Panc1 (cell line): ENCODE measurements around the gene ZMYM4. TPM values are rescaled to one million over a fixed set of nuclear protein-coding genes. Genes with fewer than 3 reads are reported as not detected.

Experiments used
- ATAC-seq: fragments of 200-7000 bp; cut with Tn5 transposase; 2 replicates; pipeline ENCODE4 v1.9.1; 2020; ENCODE audit warnings: mild to moderate bottlenecking, moderate library complexity
- BruUV-seq: library from RNA; stranded (reverse); fragments of 400-500 nt; replicated peaks from 2 replicates; lab custom pipeline; 2021; lab: Mats Ljungman, UMichigan
- CTCF ChIA-PET: fragments of 300-600 bp; sonication (Branson Sonifier 250); formaldehyde crosslinking; loops from one replicate; lab custom pipeline; 2022; ENCODE audit warnings: antibody characterized with exemption; lab: Charles Lee
- POLR2A ChIA-PET: fragments of 300-600 bp; sonication (Branson Sonifier 250); formaldehyde crosslinking; loops from one replicate; lab custom pipeline; 2022; ENCODE audit warnings: antibody characterized with exemption; lab: Charles Lee
- DNase-seq: peaks from one replicate; pipeline ENCODE4 v3.0.0-alpha.2; 2010; ENCODE audit warnings: low read depth, low spot score
- H3K27ac ChIP-seq: 2 replicates; pipeline ENCODE4 v1.5.1; 2011; ENCODE audit warnings: mild to moderate bottlenecking, low read length, inconsistent platforms
- H3K27me3 ChIP-seq: fragments of 200-500 bp; sonication (Bioruptor generic); 2 replicates; pipeline ENCODE4 v1.6.0; 2014; ENCODE audit warnings: low read length, inconsistent platforms; ENCODE audit not compliant: control insufficient read depth, insufficient read depth
- H3K36me3 ChIP-seq: fragments of 200-500 bp; sonication (Bioruptor generic); 2 replicates; pipeline ENCODE4 v1.5.1; 2014; ENCODE audit warnings: inconsistent platforms, mild to moderate bottlenecking, low read length, moderate library complexity; ENCODE audit not compliant: control insufficient read depth, insufficient read depth
- H3K4me1 ChIP-seq: 2 replicates; pipeline ENCODE4 v1.5.1; 2011; ENCODE audit warnings: inconsistent platforms, mild to moderate bottlenecking, low read length, moderate library complexity; ENCODE audit not compliant: control insufficient read depth, insufficient read depth
- H3K4me3 ChIP-seq, 2 experiments: 2 replicates each; pipeline ENCODE4 v1.5.1; 2011 to 2012; ENCODE audit warnings: low read depth in 2 of 2, low read length in 2 of 2, mild to moderate bottlenecking in 2 of 2, inconsistent platforms in 1 of 2, moderate library complexity in 1 of 2
- H3K9me3 ChIP-seq: fragments of 200-500 bp; sonication (Bioruptor generic); 2 replicates; pipeline ENCODE4 v1.5.1; 2014; ENCODE audit warnings: low read depth, mild to moderate bottlenecking, inconsistent platforms, low read length, moderate library complexity; ENCODE audit not compliant: control insufficient read depth, insufficient read depth
- POLR2AphosphoS5 ChIP-seq: IDR thresholded peaks from 2 replicates; pipeline ENCODE4 v1.6.1; 2012; ENCODE audit warnings: mild to moderate bottlenecking, low read depth, low read length, moderate library complexity
- SIN3A ChIP-seq: IDR thresholded peaks from 2 replicates; pipeline ENCODE4 v1.6.1; 2012; ENCODE audit warnings: low read depth, mild to moderate bottlenecking, low read length, moderate library complexity, borderline replicate concordance; ENCODE audit not compliant: insufficient read depth
- TCF7L2 ChIP-seq: IDR thresholded peaks from 2 replicates; pipeline ENCODE4 v1.6.1; 2011; ENCODE audit warnings: mild to moderate bottlenecking, low read depth, low read length, inconsistent platforms
- in situ Hi-C: cut with HindIII; loops from 2 replicates; pipeline ENCODE4 v1.10.0; 2016; ENCODE audit warnings: low sequenced_read_pairs, low pct_unique_long_range_greater_than_20kb
- intact Hi-C: fragments of 100-400 bp; cut with micrococcal nuclease; formaldehyde crosslinking; loops from one replicate; pipeline ENCODE4 v1.10.0; 2022; ENCODE audit not compliant: unreplicated experiment
- total RNA-seq: library from RNA; stranded (reverse); gene quantifications from one replicate; pipeline ENCODE4 v1.2.1, GENCODE V29; 2021; ENCODE audit not compliant: unreplicated experiment
- TF ChIP-seq, protein P1 (sequence below), 2 experiments: IDR thresholded peaks; 2 replicates each; pipeline ENCODE4 v1.6.1; 2011 to 2012; ENCODE audit warnings: low read depth in 2 of 2, control low read depth in 1 of 2, low read length in 1 of 2, mild to moderate bottlenecking in 1 of 2, moderate library complexity in 1 of 2; ENCODE audit not compliant: insufficient read depth in 1 of 2
- TF ChIP-seq, protein P2 (sequence below): fragments of 450-650 bp; IDR thresholded peaks from 2 replicates; pipeline ENCODE4 v1.5.1; 2017; ENCODE audit warnings: mild to moderate bottlenecking

Gene ZMYM4
- total RNA-seq, 1 experiment from 2014 or later = 82.2 TPM

DNA sequence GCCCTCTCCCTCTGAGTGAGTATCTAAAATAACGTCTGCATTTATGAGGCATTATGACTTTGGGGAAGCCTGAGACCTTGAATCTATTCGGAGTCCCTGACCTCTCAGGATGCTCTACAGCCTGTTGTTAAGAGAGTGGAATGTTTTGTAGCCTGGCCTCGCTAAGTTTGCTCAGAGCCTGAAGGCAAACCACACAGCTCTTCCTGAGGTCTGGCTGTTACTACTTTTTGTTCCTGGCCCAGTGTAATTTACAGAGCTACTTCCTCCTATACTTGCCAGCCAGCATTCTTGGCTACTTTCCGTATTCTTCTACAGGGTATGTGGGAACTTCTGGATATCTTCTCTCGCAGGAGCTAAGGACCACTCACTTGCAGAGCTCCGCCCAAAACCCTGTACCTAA lies 3.6 kb upstream of the ZMYM4 start:
- POLR2A ChIA-PET = no interaction called here
- H3K4me1 ChIP-seq = peaks cover 14% of the 10 kb centered on the region
- ATAC-seq (peak; percentile 55), DNase-seq (no peak)
- no TSS peak for BruUV-seq
- H3K9me3 ChIP-seq = no peaks in the 10 kb centered on the region
- intact Hi-C loops (loop anchor here (10.0 kb wide), 1 partner anchor 60 kb away; no protein-coding TSS in a partner anchor), in situ Hi-C loops (no loop called here)
- H3K36me3 ChIP-seq = peaks cover 4% of the 10 kb centered on the region; the same call in 1 of the 2 replicates
- no peaks in the 10 kb centered on the region for H3K27me3 ChIP-seq
- peak overlapping the region in 1 of 2 experiments; percentile 19; a peak in 2 of 4 replicates for H3K4me3 ChIP-seq
- peak overlapping the region; percentile 76 for H3K27ac ChIP-seq
- CTCF ChIA-PET = interaction anchor here (0.5 kb wide), 1 partner anchor 82 kb away, joined by 7 read pairs; no protein-coding TSS in a partner anchor
- no peak for TF ChIP-seq SIN3A

DNA sequence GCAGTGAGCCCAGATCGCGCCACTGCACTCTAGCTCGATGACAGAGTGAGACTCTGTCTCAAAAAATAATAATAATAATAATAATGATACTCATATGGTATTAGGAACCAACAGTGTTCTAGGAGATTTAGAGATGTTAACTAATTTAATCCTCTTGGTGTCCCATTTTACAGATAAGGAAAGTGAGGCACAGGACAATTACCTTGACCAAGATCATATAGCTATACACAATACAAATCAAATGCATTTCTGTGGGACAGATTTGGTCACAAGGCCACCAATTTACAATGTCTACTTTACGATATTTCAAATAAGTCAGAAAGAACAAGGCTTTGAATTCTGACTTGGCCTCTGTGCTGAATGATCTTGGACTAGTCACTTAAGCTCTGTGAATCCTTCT lies 2.2 kb upstream of the ZMYM4 start:
- intact Hi-C loops = loop anchor here (10.0 kb wide), 1 partner anchor 62 kb away; no protein-coding TSS in a partner anchor

More for the DNA sequence above, 2.2 kb upstream of the ZMYM4 start:
- H3K27me3 ChIP-seq = no peaks in the 10 kb centered on the region
- ATAC-seq = no peak
- CTCF ChIA-PET = no interaction called here
- no peak overlapping the region for H3K4me3 ChIP-seq
- BruUV-seq = no TSS peak
- peaks cover 19% of the 10 kb centered on the region for H3K4me1 ChIP-seq
- no peak for DNase-seq
- in situ Hi-C loops = no loop called here
- H3K27ac ChIP-seq = no peak overlapping the region; the same call in 1 of the 2 replicates
- peaks cover 4% of the 10 kb centered on the region; the same call in 1 of the 2 replicates for H3K36me3 ChIP-seq
- no peaks in the 10 kb centered on the region for H3K9me3 ChIP-seq
- TF ChIP-seq, protein P1, sequence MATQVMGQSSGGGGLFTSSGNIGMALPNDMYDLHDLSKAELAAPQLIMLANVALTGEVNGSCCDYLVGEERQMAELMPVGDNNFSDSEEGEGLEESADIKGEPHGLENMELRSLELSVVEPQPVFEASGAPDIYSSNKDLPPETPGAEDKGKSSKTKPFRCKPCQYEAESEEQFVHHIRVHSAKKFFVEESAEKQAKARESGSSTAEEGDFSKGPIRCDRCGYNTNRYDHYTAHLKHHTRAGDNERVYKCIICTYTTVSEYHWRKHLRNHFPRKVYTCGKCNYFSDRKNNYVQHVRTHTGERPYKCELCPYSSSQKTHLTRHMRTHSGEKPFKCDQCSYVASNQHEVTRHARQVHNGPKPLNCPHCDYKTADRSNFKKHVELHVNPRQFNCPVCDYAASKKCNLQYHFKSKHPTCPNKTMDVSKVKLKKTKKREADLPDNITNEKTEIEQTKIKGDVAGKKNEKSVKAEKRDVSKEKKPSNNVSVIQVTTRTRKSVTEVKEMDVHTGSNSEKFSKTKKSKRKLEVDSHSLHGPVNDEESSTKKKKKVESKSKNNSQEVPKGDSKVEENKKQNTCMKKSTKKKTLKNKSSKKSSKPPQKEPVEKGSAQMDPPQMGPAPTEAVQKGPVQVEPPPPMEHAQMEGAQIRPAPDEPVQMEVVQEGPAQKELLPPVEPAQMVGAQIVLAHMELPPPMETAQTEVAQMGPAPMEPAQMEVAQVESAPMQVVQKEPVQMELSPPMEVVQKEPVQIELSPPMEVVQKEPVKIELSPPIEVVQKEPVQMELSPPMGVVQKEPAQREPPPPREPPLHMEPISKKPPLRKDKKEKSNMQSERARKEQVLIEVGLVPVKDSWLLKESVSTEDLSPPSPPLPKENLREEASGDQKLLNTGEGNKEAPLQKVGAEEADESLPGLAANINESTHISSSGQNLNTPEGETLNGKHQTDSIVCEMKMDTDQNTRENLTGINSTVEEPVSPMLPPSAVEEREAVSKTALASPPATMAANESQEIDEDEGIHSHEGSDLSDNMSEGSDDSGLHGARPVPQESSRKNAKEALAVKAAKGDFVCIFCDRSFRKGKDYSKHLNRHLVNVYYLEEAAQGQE (IDR thresholded peaks at IDR 0.05; ENCODE audit: insufficient read depth in 1 of 2, low read depth in 2 of 2, low read length in 1 of 2) = no peak
- TF ChIP-seq POLR2AphosphoS5 (no peak), TCF7L2 (no peak), SIN3A (no peak)
- TF ChIP-seq, protein P2, sequence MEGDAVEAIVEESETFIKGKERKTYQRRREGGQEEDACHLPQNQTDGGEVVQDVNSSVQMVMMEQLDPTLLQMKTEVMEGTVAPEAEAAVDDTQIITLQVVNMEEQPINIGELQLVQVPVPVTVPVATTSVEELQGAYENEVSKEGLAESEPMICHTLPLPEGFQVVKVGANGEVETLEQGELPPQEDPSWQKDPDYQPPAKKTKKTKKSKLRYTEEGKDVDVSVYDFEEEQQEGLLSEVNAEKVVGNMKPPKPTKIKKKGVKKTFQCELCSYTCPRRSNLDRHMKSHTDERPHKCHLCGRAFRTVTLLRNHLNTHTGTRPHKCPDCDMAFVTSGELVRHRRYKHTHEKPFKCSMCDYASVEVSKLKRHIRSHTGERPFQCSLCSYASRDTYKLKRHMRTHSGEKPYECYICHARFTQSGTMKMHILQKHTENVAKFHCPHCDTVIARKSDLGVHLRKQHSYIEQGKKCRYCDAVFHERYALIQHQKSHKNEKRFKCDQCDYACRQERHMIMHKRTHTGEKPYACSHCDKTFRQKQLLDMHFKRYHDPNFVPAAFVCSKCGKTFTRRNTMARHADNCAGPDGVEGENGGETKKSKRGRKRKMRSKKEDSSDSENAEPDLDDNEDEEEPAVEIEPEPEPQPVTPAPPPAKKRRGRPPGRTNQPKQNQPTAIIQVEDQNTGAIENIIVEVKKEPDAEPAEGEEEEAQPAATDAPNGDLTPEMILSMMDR = no peak
- POLR2A ChIA-PET = no interaction called here
